Smooth muscle cell (in vitro differentiated cells): ENCODE measurements around the gene DGKD. TPM values are rescaled to one million over a fixed set of nuclear protein-coding genes. Genes with fewer than 3 reads are reported as not detected.

ENCODE experiments used
- DNase-seq: peaks from one replicate; lab custom pipeline; 2025; ENCODE audit not compliant: unreplicated experiment; lab: John Stamatoyannopoulos, UW
- H2AFZ ChIP-seq: fragments of 200-600 bp; sonication (generic); 2 replicates; pipeline ENCODE4 v1.6.0; 2016; ENCODE audit warnings: antibody characterized with exemption, low read depth, mild to moderate bottlenecking
- H3F3A ChIP-seq: fragments of 200-600 bp; sonication (generic); 2 replicates; pipeline ENCODE4 v1.6.0; 2017; ENCODE audit warnings: antibody characterized with exemption, low read depth
- H3K27ac ChIP-seq: fragments of 200-600 bp; sonication (generic); 2 replicates; pipeline ENCODE4 v1.5.1; 2016; ENCODE audit warnings: low read depth, mild to moderate bottlenecking
- H3K27me3 ChIP-seq: fragments of 200-600 bp; sonication (generic); 2 replicates; pipeline ENCODE4 v1.6.1; 2016; ENCODE audit warnings: low read depth, mild to moderate bottlenecking
- H3K36me3 ChIP-seq: fragments of 200-600 bp; sonication (generic); 2 replicates; pipeline ENCODE4 v1.5.1; 2016; ENCODE audit warnings: low read depth
- H3K4me1 ChIP-seq: fragments of 200-600 bp; sonication (generic); 2 replicates; pipeline ENCODE4 v1.5.1; 2016; ENCODE audit warnings: low read depth
- H3K4me2 ChIP-seq: fragments of 200-600 bp; sonication (generic); 2 replicates; pipeline ENCODE4 v1.6.0; 2016; ENCODE audit warnings: mild to moderate bottlenecking
- H3K4me3 ChIP-seq: fragments of 200-600 bp; sonication (generic); 2 replicates; pipeline ENCODE4 v1.5.1; 2016; ENCODE audit warnings: mild to moderate bottlenecking
- H3K79me2 ChIP-seq: fragments of 200-600 bp; sonication (generic); 2 replicates; pipeline ENCODE4 v1.6.0; 2016; ENCODE audit warnings: low read depth, mild to moderate bottlenecking
- H3K9ac ChIP-seq: fragments of 200-600 bp; sonication (generic); 2 replicates; pipeline ENCODE4 v1.6.0; 2016; ENCODE audit warnings: low read depth
- H3K9me3 ChIP-seq: fragments of 200-600 bp; sonication (generic); replicated peaks from 2 replicates; pipeline ENCODE4 v1.5.1; 2016; ENCODE audit warnings: low read depth
- H4K20me1 ChIP-seq: fragments of 200-600 bp; sonication (generic); 2 replicates; pipeline ENCODE4 v1.6.0; 2016; ENCODE audit warnings: low read depth
- WGBS: methylation state at CpG from one replicate; pipeline ENCODE4 v1.1.7; 2016; ENCODE audit warnings: low lambda C conversion rate; 5-methylcytosine and 5-hydroxymethylcytosine counted together
- polyA plus RNA-seq: library from polyadenylated mRNA; unstranded; fragments of >200 nt; fragmentation: Nextera tagmentation; extraction: Ambion mirVana; gene quantifications from 2 replicates; pipeline ENCODE4 v1.2.1, GENCODE V29; 2016
- total RNA-seq: library from RNA; depleted of rRNA; stranded (reverse); fragments of >200 nt; gene quantifications from 2 replicates; pipeline ENCODE4 v1.2.3, GENCODE V29; 2014
- TF ChIP-seq, protein P1 (sequence below): fragments of 200-600 bp; sonication (generic); IDR thresholded peaks from 2 replicates; pipeline ENCODE4 v1.5.1; 2017; ENCODE audit warnings: borderline replicate concordance, mild to moderate bottlenecking, antibody characterized with exemption; ENCODE audit not compliant: insufficient read depth, poor library complexity, severe bottlenecking

Gene DGKD
- total and polyA plus RNA-seq, 2 experiments from 2014 or later, result 12.2 to 14.2 TPM

DNA sequence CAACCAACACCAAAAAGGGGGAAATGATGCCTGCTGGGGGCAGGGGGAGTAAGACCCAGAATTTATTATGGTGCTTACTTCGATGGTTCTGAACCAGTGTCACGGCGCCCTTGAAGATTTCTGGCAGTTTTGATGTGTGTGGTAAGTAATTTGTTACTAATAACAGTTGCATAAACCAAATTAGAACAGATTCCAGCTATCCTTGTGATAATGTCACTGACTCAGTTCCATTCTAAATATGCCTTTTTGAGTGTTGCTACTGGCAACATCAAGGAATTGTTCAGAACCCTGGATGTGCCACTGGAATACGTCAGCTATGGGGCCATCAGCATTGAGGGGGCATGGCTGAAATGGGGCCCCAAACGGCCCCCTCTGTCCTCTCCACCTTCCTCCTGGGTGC lies 35.0 kb upstream of the DGKD start:
- 90% methylated on average over 5 of the region's 5 CpGs for WGBS
- TF ChIP-seq, protein P1, sequence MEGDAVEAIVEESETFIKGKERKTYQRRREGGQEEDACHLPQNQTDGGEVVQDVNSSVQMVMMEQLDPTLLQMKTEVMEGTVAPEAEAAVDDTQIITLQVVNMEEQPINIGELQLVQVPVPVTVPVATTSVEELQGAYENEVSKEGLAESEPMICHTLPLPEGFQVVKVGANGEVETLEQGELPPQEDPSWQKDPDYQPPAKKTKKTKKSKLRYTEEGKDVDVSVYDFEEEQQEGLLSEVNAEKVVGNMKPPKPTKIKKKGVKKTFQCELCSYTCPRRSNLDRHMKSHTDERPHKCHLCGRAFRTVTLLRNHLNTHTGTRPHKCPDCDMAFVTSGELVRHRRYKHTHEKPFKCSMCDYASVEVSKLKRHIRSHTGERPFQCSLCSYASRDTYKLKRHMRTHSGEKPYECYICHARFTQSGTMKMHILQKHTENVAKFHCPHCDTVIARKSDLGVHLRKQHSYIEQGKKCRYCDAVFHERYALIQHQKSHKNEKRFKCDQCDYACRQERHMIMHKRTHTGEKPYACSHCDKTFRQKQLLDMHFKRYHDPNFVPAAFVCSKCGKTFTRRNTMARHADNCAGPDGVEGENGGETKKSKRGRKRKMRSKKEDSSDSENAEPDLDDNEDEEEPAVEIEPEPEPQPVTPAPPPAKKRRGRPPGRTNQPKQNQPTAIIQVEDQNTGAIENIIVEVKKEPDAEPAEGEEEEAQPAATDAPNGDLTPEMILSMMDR, result no peak

DNA sequence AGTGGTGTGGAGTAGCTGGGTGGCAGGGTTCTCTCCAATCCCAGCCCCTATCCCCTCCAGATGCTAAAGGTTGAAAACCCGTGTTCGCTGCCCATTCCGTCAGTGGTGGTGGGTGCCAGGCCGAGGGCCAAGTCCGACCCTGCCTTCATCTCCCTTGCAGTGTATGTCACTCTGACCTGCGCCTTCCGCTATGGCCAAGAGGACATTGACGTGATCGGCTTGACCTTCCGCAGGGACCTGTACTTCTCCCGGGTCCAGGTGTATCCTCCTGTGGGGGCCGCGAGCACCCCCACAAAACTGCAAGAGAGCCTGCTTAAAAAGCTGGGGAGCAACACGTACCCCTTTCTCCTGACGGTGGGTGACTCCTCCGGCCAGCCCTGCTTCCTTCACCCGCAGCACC lies 33.8 kb upstream of the DGKD start:
- Histone ChIP-seq H3F3A (no peaks in the 10 kb centered on the region), H3K4me3 (no peak overlapping the region), H2AFZ (no peak overlapping the region), H3K79me2 (no peaks in the 10 kb centered on the region), H3K9me3 (no peaks in the 10 kb centered on the region), H3K27me3 (no peaks in the 10 kb centered on the region), H4K20me1 (no peaks in the 10 kb centered on the region), H3K36me3 (no peaks in the 10 kb centered on the region), H3K9ac (no peak overlapping the region), H3K4me2 (no peak overlapping the region), H3K27ac (no peak overlapping the region), H3K4me1 (no peaks in the 10 kb centered on the region)
- 96% methylated on average over 17 of the region's 17 CpGs for WGBS
- TF ChIP-seq, protein P1, result no peak
- DNase-seq, result no peak

More for the DNA sequence above, 35.0 kb upstream of the DGKD start:
- Histone ChIP-seq H3K79me2 (no peaks in the 10 kb centered on the region), H3K9me3 (no peaks in the 10 kb centered on the region), H3F3A (no peaks in the 10 kb centered on the region), H3K4me3 (no peak overlapping the region), H4K20me1 (no peaks in the 10 kb centered on the region), H2AFZ (no peak overlapping the region), H3K27ac (no peak overlapping the region), H3K4me2 (no peak overlapping the region), H3K27me3 (no peaks in the 10 kb centered on the region), H3K9ac (no peak overlapping the region), H3K4me1 (no peaks in the 10 kb centered on the region), H3K36me3 (no peaks in the 10 kb centered on the region)
- DNase-seq, result no peak

DNA sequence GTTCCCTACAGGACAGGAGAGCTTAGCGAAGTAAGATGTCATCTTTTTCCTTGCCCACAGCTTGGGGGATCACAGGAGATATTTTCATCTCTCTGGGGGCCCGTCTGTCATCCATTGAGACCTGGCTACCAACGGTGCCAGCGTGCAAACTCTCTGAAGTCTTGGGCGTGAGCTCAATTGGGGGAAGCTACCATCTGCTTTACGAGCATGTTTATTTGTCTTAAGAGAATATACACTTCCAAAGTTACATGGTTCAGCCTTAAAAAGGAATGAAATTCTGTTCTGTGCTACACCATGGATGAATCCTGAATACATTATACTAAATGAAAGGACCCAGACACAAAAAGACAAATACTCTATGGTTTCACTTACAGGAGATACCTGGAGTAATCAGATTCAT lies 33.1 kb upstream of the DGKD start:
- Histone ChIP-seq H3K79me2 (no peaks in the 10 kb centered on the region), H3K9me3 (no peaks in the 10 kb centered on the region), H3F3A (no peaks in the 10 kb centered on the region), H3K4me3 (no peak overlapping the region), H2AFZ (no peak overlapping the region), H3K9ac (no peak overlapping the region), H4K20me1 (no peaks in the 10 kb centered on the region), H3K4me1 (no peaks in the 10 kb centered on the region), H3K27ac (no peak overlapping the region), H3K36me3 (no peaks in the 10 kb centered on the region), H3K27me3 (no peaks in the 10 kb centered on the region), H3K4me2 (no peak overlapping the region)
- TF ChIP-seq, protein P1, result no peak
- DNase-seq, result no peak
- 93% methylated on average over 6 of the region's 6 CpGs for WGBS

DNA sequence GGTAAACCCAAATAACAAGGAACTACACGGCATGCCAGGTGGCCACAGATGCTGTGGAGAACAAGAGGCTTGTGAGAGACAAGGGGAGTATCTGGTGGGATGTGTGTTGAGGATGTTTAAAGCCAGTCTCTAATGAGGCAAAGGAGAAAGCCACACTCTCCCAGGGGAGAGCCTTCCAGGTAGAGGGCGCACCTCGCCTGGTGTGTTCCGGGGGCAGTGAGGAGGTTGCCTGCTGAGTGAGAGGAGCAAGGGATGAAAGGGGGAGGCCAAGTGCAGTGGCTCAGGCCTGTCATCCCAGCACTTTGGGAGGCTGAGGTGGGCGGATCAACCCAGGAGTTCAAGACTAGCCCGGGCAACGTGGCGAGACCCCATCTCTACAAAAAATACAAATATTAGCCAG lies 30.4 kb upstream of the DGKD start:
- H3K27me3 ChIP-seq, result no peaks in the 10 kb centered on the region
- no peak overlapping the region for H2AFZ ChIP-seq
- H3K4me3 ChIP-seq, result no peak overlapping the region
- TF ChIP-seq, protein P1, result no peak
- H3K79me2 ChIP-seq, result no peaks in the 10 kb centered on the region
- H3K4me2 ChIP-seq, result no peak overlapping the region
- DNase-seq, result no peak
- no peak overlapping the region for H3K27ac ChIP-seq
- no peak overlapping the region for H3K9ac ChIP-seq
- H4K20me1 ChIP-seq, result no peaks in the 10 kb centered on the region
- H3K9me3 ChIP-seq, result no peaks in the 10 kb centered on the region
- H3K4me1 ChIP-seq, result no peaks in the 10 kb centered on the region
- 91% methylated on average over 8 of the region's 8 CpGs for WGBS
- H3K36me3 ChIP-seq, result no peaks in the 10 kb centered on the region
- no peaks in the 10 kb centered on the region for H3F3A ChIP-seq
